NCI-H128 (cell line): ENCODE results near the gene PLEKHG4.

Source experiments
- DNase-seq: peaks from one replicate; lab custom pipeline; 2025; ENCODE audit not compliant: unreplicated experiment; lab: John Stamatoyannopoulos, UW

PLEKHG4 gene

DNA sequence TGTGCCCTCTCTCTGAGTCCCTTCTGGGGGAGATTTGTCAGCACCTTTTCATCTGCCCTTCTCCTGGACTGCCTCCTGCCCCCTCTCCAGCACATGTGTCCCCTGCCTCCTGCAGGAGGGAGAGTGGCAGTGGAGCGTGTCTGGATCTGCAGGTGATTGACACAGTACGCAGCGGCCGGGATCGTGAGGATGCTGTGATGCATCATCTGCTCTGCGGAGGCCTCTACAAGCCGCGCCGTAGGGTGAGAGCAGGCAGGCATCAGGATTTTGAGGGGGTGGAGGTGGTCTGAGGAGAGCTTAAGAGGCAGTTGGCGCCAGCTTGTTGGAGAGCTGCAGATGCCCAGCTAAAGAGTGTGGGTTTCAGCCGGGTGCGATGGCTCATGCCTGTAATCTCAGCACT lies 19.6 kb upstream of the PLEKHG4 start:
- no peak for DNase-seq

DNA sequence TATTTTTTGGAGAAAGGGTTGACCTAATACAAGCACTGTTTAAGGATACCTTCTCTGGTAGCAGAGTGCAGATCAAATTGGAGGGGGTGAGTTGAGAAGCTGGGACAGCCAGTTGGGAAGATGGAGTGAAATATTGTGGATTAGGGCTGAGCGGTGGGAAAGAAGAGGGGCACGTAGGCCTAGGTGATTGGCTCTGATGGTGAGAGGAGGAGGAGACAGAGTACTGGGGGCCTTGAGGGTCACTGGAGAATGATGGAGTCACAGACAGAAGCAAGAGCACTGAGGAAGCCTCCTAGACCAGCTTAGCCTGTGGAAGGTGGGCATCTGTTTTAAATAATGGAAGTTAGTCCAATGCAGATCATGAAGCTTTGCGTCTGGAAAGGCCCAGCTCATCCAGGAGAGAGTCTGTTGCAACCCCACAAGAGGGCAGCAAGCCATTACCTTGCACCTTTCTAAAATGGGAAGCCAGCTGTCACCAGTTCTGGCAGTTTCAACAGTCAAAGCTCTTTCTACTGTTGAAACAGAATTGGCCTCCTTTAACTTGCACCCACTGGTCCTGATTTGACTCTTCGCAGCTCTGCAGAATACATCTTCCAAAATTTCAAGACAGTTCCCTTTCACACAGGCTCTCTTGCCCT lies 18.8 kb upstream of the PLEKHG4 start:
- peak; percentile 20 for DNase-seq

DNA sequence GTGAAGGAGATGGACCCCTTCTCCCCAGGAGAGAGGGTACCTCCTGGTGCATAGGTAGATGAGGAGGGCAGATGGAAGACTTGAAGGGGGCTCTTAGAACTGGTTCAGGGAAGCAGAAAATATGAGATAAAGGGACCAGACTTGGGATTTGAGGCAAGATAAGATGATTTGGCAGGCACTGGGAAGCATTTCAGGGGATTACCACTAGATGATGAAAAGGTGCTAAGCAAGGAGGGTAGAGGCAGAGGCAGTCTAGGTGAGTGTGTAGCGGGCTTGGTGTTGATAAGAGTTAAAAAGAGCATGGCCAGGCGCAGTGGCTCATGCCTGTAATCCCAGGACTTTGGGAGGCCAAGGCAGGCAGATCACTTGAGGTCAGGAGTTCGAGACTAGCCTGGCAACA lies 16.1 kb upstream of the PLEKHG4 start:
- DNase-seq: no peak

DNA sequence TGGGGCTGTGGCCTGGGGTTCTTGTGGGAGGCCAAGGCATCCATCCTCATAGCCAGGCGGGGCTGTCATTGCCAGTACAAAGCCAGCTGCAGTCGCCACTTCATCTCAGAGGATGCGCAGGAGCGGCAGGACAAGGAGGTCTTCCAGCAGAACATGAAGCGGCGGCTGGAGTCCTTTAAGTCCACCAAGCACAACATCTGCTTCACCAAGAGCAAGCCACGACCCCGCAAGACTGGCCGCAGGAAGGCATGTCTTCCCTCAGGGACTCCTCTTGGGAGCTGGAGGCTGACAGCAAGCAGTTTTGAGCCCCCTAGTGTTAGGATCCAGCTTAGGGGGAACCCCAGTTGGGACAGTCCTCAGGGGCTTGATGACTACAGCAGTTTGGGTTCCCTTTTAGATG lies 15.1 kb upstream of the PLEKHG4 start:
- DNase-seq: no peak

DNA sequence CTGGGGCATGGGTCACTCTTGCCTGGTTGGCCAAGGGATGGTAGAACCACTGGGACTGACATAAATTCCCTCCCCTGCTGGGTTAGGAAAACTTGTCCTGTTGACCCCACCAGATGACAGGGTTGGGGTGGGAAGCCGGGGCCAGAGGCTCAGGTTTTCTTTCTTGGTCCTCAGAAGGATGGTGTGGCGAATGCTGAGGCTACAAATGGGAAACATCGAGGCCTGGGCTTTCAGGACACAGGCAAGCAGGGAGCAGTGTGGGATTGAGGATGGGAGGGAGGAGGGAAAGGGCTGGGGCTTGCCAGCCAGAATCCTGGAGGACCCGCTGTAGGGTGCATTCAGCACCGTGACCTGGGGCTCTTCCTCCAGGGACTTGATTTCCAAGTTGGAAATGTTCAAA lies 14.5 kb upstream of the PLEKHG4 start:
- DNase-seq: no peak

DNA sequence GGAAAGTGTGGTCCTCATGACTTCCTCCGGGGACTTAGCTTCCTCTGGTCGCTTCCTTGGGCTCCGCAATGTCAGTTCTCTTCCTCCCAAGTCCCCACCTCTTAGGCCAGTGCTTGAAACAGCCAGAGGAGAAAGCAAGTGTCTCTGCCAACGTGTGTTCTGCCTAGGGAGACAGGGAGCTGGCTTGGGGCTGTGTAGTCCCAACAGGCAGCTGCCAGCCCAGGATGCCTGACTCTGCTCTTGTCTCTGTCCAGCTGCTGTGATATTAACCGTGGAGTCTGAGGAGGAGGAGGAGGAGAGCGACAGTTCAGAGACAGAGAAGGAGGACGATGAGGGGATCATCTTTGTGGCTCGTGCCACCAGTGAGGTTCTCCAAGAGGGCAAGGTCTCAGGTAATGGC lies 13.5 kb upstream of the PLEKHG4 start:
- no peak for DNase-seq

DNA sequence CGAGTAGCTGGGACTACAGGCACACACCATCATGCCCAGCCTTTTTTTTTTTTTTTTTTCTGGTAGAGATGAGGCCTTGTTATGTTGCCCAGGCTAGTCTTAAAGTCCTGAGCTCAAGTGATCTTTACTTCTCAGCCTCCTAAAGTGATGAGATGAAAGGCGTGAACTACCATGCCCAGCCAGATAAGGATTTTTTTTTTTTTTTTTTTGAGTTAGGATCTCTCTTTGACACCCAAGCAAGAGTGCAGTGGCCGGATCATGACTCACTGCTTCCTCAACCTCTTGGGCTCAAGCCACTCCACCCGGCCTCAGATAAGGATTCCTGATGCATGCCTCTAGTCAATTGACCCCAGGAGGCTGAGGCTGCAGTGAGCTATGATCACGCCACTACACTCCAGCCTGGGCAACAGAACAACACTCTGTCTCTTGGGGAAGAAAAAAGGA lies 11.2 kb upstream of the PLEKHG4 start:
- DNase-seq: no peak

DNA sequence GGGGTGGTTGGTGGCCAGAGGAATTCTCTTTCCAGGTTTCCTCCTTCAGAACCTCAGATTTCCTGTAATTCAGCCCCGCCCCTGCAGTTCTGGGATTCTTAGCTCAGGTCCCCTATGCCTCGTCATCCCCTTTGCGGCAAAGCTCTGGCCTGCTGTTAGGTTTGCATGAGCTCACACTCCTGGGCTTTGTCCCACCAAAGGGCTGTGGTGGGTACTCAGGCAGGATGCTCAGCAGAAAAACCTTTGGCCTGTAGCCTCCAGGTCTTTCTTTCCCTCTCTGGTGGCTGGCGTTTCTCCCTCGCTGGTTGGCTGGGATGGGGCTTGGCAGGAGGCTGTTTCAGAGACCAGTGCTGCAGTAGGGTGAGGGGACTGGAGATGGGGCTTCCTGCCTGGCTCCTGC lies 9.6 kb upstream of the PLEKHG4 start:
- no peak for DNase-seq

DNA sequence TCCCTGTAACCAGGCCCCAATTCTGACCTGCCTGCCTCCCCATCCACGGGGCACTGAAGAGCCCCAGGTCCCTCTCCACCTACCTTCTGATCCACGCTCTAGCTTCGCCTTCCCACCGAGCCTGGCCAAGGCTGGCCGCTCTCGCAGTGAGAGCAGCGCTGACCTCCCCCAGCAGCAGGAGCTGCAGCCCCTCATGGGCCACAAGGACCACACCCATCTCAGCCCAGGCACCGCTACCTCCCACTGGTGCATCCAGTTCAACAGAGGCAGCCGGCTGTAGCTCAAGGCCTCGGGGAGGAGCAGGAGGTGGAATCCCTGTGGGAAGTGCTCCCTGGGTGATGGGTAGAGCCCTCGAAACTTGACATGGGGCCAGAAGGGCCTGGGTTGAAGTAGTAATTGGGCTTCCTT lies 8.4 kb upstream of the PLEKHG4 start:
- no peak for DNase-seq

DNA sequence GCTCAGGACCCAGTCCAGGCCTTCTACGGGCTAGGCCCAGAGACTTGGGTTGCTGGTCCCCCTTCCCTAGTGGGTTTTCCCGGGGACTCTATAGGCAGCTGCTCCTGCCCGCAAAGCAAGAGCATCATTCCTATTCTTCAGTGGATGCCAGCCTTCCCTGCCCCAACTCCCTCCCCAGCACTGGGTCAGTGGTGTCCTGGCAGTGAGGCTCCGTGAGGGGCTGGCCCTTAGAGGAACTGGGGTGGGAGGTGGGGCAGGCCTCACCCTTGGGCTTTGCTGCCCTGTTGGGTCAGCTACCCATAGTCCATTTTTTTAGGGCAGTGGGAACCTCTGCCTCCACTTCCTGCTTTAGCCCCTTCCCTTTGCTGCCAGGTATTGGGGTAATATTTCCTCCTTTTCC lies 7.9 kb upstream of the PLEKHG4 start:
- no peak for DNase-seq

DNA sequence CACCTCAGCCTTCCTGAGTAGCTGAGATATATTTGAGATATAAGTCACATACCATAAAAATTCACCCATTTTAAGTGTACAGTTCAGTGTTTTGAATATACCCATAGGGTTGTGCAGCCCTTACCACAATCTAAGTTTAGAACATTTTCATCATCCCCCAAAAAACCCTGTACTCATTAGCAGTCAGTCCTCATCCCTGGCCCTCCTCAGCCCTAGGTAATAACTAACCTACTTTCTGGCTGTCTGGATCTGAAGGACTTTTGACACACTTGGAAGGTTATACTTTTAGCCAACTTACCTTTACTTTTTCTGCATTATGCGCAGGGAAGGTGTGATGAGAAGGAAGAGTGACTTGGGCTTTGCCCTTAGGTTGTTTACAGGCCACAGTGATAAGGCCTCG lies 4.0 kb upstream of the PLEKHG4 start:
- no peak for DNase-seq

DNA sequence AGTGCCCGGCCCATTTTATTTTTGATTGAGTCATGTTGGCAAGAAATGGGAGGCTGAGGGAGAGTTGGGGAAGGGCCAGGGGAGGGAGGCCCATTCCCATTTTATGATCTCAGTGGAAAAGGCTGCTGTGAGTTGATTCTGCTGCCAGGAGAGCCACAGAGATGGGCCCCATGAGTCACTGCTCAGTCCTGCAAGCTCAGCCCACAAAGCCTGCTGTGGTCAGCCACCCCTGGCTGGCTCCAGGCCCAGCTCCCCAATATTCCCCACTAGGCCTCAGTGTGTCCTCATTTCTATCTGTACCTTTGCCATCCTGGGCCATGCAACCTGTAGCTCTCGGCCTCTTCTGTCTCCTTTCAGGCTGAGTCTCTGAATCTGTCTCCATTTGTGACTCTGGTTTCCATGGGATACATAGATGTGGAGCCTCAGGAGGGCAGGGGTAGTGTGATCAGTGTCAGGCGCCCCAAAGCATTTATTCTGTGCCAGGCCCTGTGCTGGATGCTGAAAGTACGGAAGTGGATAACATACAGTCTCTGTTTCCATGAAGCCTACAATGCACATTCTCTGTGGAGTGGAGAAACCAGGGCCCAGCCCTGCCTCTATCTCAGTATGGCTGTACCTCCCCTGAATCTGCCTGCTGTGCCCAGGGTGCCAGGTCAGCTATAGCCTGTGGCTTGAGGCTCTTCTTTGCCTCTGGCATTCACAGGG lies 1.9 kb upstream of the PLEKHG4 start:
- no peak for DNase-seq

DNA sequence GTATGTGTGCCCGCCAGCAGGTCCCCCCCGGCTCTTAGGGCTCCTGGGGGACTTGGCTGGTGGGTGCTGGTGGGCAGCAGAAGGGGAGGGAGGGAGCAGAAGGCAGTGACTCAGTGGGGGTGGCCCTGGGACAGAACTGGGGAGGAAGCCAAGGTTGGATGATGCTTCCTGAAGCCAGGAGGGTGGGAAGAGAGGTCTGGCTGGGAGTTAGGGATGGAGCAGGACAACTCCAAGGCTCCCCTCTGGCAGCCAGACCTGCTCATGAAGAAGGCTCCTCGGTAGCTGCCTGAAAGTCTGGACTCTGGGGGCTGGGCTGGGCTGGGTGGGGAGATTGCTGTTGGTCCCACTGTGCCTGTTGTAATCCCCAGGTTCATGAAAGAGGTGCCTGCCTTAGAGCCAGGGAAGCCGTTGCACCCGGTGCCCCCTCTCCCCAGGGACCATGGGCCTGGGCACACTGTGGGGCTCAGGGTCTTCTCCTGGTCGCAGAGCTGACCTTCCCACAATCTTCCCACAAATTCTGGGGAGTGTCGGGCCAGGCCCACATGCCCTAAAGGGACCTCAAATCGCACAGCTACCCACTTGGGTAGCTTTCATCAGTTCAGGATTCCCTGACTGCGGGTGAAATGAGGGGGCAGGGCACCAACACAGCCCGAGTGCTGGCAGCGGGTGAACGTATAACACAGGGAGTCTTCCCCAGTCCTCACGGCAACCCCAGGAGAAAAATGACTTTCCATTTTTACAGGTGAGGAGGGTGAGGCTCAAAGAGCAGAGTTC lies 1.1 kb upstream of the PLEKHG4 start:
- DNase-seq: no peak

DNA sequence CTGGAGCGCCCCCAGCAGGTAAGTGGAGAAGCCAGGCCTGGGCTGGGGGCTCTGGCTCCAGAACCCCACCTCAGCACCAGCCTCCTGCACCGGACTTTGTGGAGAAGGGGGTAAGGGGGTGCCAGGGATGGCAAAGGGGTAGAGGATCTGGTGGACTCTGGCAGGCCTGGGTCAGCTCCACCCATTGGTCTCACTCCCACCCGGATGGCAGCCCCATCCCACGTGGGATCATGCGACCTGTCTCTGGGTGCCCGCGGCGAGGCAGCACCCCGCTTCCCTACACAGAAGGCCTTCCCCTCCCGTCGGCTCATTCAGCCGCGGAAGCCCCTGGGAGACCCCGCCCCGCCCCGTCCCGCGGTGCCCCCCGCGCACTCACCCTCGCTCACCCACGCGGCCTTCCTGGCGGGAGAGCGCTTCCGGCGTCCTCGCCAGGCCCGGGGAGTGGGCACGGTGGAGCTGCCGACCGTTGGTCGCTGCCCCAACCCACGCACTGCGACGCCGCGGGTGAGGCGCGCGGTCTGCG lies 498 bp upstream of the PLEKHG4 start:
- DNase-seq: no peak

DNA sequence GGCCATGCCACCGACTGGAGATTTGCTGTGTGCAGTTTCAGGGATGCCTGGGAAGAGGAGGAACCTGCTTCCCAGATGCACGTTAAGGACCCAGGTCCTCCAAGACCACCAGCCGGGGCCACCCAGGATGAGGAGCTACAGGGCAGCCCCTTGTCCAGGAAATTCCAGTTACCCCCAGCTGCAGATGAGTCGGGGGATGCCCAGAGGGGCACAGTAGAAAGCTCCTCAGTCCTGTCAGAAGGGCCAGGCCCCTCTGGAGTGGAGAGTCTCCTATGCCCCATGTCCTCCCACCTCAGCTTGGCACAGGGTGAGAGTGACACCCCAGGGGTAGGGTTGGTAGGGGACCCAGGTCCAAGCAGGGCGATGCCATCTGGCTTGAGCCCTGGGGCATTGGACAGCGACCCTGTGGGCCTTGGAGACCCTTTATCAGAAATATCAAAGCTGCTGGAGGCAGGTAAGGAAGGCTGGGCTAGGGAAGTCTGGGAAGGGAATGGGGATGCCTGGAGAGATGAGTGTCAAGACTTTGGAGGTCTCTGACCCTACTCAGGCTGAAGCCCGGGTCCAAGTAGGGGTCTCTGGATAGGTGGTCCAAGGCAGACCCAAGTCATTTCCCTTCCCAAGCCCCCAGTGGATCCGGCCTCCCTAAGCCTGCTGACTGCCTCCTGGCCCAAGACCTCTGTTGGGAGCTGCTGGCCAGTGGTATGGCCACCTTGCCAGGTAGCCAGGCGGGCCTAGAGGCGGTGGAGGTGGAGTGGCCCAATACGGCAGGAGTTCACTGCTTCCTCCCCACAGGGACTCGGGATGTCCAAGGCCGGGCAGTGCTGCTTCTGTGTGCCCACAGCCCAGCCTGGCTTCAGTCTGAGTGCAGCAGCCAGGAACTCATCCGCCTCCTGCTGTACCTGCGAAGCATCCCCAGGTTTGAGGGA lies 1.0 kb downstream of the PLEKHG4 start:
- no peak for DNase-seq

DNA sequence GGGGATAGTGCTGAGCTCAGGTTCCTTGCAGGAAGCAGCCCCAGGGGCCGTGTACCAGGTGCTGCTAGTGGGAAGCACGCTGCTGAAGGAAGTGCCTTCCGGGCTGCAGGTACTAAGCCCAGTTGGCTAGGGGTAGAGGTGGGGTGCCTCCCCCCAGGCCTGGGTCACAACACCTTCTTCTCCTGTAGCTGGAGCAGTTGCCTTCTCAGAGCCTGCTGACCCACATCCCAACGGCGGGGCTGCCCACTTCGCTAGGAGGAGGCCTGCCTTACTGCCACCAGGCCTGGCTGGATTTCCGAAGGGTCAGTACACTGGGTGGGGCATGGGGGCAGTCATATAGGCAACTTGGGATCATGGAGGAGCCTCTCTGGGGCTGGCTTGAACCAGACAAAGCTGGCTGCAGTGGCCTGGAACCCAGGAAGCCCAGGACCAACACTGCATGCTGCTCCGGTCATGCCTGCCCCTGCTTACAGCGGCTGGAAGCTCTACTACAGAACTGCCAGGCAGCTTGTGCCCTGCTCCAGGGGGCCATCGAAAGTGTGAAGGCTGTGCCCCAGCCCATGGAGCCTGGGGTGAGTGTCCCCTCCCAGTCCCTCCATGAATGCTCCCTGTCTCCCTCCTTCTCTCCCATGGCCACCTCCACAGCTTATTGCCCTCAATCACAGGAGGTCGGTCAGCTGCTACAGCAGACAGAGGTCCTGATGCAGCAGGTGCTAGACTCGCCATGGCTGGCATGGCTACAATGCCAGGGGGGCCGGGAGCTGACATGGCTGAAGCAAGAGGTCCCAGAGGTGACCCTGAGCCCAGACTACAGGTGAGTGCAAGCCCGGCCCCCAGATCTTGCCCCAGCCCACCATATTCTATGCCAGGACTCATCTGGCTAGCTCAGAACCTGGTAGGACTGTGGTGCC lies 2.5 kb downstream of the PLEKHG4 start:
- DNase-seq: no peak

DNA sequence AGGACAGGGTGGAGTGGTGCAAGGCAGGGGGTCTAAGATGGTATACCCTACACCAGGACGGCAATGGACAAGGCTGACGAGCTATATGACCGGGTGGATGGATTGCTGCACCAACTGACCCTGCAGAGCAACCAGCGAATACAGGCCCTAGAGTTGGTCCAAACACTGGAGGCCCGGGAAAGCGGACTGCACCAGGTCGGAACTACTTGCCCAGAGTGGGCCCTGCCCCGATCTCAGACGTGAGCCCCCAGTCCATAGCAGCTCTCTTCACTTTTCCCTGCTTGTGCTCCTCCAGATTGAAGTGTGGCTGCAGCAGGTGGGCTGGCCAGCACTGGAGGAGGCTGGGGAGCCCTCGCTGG lies 3.1 kb downstream of the PLEKHG4 start:
- DNase-seq: no peak

DNA sequence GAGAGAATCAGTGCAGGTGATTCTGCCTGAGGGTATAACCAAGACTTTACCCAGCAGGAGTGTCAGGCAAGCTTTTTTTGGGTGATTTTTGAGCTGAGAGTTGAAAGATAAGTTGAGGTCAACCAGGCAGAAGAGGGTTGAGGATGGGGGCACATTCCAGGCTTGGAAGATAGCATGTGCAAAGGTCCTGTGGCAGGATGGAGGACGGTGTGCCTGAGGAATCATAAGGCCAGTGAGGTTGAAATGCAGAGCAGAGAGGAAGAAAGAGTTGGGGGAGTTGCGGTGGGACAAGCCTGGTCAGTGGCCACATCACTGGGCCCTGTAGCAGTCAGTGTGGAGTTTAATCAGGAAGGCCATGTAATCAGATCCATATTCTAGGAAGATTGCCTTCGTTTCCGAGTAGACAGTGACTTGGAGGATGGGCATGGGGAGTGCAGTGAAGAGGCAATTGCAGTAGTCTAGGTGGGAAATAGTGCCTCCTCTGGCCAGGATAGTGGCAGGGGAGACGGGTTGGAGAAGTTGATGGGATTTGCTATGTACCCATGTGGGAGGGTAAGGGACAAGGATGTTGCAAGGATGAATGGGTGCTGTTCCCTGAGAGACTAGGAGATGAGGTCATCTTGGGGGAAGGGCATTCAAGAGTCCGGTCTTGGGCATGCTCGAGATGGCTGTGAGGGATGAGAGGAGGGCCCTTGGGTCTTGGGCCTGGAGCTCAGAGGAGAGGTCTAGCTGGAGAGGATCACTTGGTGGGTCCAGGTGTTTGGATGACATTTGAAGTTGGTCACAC lies 3.9 kb downstream of the PLEKHG4 start:
- no peak for DNase-seq
